ENCODE results near the gene BFSP2. TPM values are rescaled to one million over a fixed set of nuclear protein-coding genes. Genes with fewer than 3 reads are reported as not detected.
"Not testable (repeated sequence)": the region's sequence is repeated elsewhere in the genome, so short reads cannot be mapped to it uniquely, and the experiment has no call there.

The BFSP2 gene
- total and polyA plus RNA-seq, 7 donors: 2.5 TPM; not detected in 6

DNA sequence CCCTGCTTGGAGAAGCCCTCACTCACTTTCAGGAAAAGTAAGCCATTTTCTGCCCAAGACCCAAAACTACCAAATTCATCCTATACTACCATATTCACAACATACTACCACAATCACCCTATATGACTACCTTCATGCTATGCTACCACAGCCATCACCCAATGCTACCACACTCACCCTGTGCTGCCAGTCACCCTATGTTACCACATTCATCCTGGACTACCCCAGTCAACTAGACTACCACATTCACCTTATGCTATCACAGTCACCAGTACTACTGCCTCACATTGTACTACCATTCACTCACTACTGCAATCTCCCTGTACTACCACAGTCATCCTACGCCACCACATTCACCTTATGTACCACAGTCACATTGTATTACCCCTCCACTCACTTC lies 115.3 kb downstream of the BFSP2 start:
- no peaks in the 10 kb centered on the region for H3K27me3 ChIP-seq
- intact Hi-C loops (cut with DNase I): no loop called here
- DNase-seq: no peak

GRCh38 chr3:133520286-133520685 lies 120.4 kb downstream of the BFSP2 start:
- TF ChIP-seq POLR2AphosphoS5 (IDR thresholded peaks at IDR 0.05) (no peak), POLR2A (IDR thresholded peaks at IDR 0.05) (no peak), EP300 (IDR thresholded peaks at IDR 0.05) (no peak)
- TF ChIP-seq, protein P1, sequence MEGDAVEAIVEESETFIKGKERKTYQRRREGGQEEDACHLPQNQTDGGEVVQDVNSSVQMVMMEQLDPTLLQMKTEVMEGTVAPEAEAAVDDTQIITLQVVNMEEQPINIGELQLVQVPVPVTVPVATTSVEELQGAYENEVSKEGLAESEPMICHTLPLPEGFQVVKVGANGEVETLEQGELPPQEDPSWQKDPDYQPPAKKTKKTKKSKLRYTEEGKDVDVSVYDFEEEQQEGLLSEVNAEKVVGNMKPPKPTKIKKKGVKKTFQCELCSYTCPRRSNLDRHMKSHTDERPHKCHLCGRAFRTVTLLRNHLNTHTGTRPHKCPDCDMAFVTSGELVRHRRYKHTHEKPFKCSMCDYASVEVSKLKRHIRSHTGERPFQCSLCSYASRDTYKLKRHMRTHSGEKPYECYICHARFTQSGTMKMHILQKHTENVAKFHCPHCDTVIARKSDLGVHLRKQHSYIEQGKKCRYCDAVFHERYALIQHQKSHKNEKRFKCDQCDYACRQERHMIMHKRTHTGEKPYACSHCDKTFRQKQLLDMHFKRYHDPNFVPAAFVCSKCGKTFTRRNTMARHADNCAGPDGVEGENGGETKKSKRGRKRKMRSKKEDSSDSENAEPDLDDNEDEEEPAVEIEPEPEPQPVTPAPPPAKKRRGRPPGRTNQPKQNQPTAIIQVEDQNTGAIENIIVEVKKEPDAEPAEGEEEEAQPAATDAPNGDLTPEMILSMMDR (IDR thresholded peaks at IDR 0.05): no peak
- no peak for DNase-seq

More for the DNA sequence above, 115.3 kb downstream of the BFSP2 start:
- Histone ChIP-seq H3K36me3 (no peaks in the 10 kb centered on the region), H3K27ac (no peak overlapping the region), H3K9me3 (no peaks in the 10 kb centered on the region), H3K4me1 (no peaks in the 10 kb centered on the region), H3K4me3 (no peak overlapping the region)
- WGBS, 2 donors: 91 to 97% methylated on average over 1 of the region's 1 CpG
- TF ChIP-seq POLR2A (IDR thresholded peaks at IDR 0.05) (no peak), POLR2AphosphoS5 (IDR thresholded peaks at IDR 0.05) (no peak), EP300 (IDR thresholded peaks at IDR 0.05) (no peak)
- TF ChIP-seq, protein P1 (IDR thresholded peaks at IDR 0.05): no peak

GRCh38 chr3:133520938-133521337 lies 121.1 kb downstream of the BFSP2 start:
- H3K9me3 ChIP-seq; H3K27me3 ChIP-seq; H3K27ac ChIP-seq; H3K4me1 ChIP-seq; H3K36me3 ChIP-seq; H3K4me3 ChIP-seq; DNase-seq; intact Hi-C loops (cut with DNase I): not testable (repeated sequence)
- WGBS, 2 donors: 90 to 91% methylated on average over 4 of the region's 4 CpGs

More at GRCh38 chr3:133520286-133520685, 120.4 kb downstream of the BFSP2 start:
- Histone ChIP-seq H3K36me3 (no peaks in the 10 kb centered on the region), H3K4me3 (no peak overlapping the region), H3K4me1 (no peaks in the 10 kb centered on the region), H3K27me3 (no peaks in the 10 kb centered on the region), H3K27ac (no peak overlapping the region), H3K9me3 (no peaks in the 10 kb centered on the region)
- intact Hi-C loops (cut with DNase I): no loop called here

DNA sequence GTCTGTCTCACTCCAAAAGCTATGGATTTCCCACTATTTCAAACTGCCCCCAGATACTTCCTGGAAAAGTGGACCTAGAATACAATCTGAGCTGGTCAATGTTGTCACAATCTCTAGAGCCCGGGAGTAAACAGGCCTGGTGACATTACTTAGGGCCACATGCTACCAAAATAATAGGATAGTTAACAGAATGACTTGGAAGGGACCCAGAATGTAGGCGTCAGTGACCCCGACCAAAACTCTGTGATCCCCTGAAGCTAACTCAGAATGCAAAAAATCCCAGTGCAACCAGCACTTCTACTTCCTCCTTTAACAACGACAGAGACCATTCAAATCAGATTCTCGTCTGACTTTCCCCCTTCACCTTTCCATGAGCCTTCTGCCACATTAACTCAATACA lies 122.1 kb downstream of the BFSP2 start:
- Histone ChIP-seq H3K4me3 (no peak overlapping the region), H3K36me3 (no peaks in the 10 kb centered on the region), H3K27ac (no peak overlapping the region), H3K9me3 (no peaks in the 10 kb centered on the region), H3K27me3 (no peaks in the 10 kb centered on the region), H3K4me1 (peaks cover 0 to 3% (median 0%) of the 10 kb centered on the region in 4 donors)
- 48 to 51% methylated on average over 5 of the region's 5 CpGs for WGBS, 2 donors
- DNase-seq: no peak
- intact Hi-C loops (cut with DNase I): no loop called here
- no peak for TF ChIP-seq POLR2AphosphoS5 (IDR thresholded peaks at IDR 0.05)
- TF ChIP-seq, protein P1 (IDR thresholded peaks at IDR 0.05): no peak
- no peak for TF ChIP-seq EP300 (IDR thresholded peaks at IDR 0.05)
- TF ChIP-seq POLR2A (IDR thresholded peaks at IDR 0.05): no peak

GRCh38 chr3:133523758-133524157 lies 123.9 kb downstream of the BFSP2 start:
- H3K27me3 ChIP-seq; H3K9me3 ChIP-seq; H3K36me3 ChIP-seq; H3K4me1 ChIP-seq; intact Hi-C loops (cut with DNase I); H3K27ac ChIP-seq; H3K4me3 ChIP-seq; DNase-seq: not testable (repeated sequence)
- 15 to 50% methylated on average over 3 of the region's 3 CpGs for WGBS, 2 donors

Other genes with a start within 250 kb of the BFSP2 start
- gene CDV3, start 173.6 kb downstream of the BFSP2 start, total RNA-seq: 100 to 1,000 TPM in 3 of 4 donors, 10 to 100 TPM in 1; 93.1 to 120 (median 111) TPM
- 100 to 1,000 TPM in 1 of 3 donors, 10 to 100 TPM in 2; 63.7 to 105 (median 74.2) TPM for gene CDV3, start 173.6 kb downstream of the BFSP2 start, polyA plus RNA-seq